ENCODE data around the gene AK8. TPM values are rescaled to one million over a fixed set of nuclear protein-coding genes. Genes with fewer than 3 reads are reported as not detected.

The AK8 gene
- total and polyA plus RNA-seq, 2 experiments from 2014 or later, result 0.70 to 0.83 TPM

DNA sequence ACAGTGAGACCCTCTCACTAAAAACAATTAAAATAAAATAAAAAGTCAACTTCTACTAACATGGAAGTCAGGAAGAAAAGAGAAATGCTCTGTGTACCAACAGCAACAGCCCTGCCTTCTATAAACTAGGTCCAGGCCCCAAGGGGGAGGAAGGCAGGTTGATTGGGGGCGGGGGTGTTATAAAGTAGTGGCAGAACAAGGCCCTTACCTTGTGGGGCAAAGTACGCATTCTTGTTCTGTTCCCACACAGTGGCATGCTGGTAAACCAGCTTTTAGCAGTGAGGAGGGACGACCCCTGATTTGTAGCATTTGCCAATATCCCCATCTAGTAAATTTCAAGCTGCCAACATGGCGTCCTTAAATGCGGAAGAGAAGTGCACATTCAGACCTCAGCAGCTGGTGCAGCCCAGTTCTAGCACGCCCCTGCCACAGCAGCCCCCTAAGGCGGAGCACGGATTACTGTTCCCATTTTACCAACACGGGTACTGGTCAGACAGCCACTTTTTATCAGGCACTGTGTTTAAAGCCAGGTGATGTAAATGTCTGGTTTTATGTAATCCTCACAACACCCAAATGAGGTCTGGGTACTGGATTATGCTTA lies 138.3 kb downstream of the AK8 start:
- H3K36me3 ChIP-seq, result no peaks in the 10 kb centered on the region
- H3K27ac ChIP-seq, result no peak overlapping the region
- no peak for DNase-seq (ENCODE audit: low read depth in 1 of 2, low spot score in 1 of 2)
- TF ChIP-seq, protein P1, sequence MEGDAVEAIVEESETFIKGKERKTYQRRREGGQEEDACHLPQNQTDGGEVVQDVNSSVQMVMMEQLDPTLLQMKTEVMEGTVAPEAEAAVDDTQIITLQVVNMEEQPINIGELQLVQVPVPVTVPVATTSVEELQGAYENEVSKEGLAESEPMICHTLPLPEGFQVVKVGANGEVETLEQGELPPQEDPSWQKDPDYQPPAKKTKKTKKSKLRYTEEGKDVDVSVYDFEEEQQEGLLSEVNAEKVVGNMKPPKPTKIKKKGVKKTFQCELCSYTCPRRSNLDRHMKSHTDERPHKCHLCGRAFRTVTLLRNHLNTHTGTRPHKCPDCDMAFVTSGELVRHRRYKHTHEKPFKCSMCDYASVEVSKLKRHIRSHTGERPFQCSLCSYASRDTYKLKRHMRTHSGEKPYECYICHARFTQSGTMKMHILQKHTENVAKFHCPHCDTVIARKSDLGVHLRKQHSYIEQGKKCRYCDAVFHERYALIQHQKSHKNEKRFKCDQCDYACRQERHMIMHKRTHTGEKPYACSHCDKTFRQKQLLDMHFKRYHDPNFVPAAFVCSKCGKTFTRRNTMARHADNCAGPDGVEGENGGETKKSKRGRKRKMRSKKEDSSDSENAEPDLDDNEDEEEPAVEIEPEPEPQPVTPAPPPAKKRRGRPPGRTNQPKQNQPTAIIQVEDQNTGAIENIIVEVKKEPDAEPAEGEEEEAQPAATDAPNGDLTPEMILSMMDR (IDR thresholded peaks at IDR 0.05; ENCODE audit: low read depth, low read length), result no peak
- no peaks in the 10 kb centered on the region for H3K9me3 ChIP-seq (ENCODE audit: low read depth)
- peaks cover 10% of the 10 kb centered on the region for H3K4me1 ChIP-seq (ENCODE audit: low read depth)
- H3K4me3 ChIP-seq, result no peak overlapping the region
- H3K27me3 ChIP-seq, result peaks cover 48% of the 10 kb centered on the region

DNA sequence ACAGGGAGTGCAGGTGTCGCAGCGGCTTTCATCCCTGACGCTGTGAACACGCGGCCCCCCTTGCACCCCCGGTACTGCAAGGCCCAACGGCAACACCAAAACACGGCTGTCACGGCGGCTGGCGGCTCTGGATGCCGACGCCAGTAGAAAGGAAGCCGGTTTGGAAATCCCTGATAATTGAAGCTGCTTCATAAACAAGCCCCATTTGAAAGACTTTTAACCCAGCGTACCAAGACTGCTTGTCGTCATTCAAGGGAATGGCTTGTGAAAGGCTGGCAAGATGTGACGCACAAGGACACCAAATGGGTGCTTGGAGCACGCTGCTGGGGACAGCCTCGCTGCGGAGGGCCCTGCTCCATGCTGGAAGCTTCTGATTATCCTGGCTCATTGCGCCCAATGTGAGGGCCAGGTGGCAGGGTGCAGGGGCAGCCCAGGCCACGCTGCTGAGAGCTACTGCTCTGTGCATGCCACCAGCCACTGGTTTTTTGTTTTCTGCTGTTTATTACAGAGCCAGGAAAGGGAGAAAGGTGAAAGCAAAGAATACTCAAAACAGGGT lies 144.7 kb downstream of the AK8 start:
- Histone ChIP-seq H3K36me3 (no peaks in the 10 kb centered on the region), H3K4me3 (no peak overlapping the region), H3K9me3 (ENCODE audit: low read depth) (no peaks in the 10 kb centered on the region), H3K27me3 (peaks cover 6% of the 10 kb centered on the region), H3K4me1 (ENCODE audit: low read depth) (no peaks in the 10 kb centered on the region), H3K27ac (no peak overlapping the region)
- no peak for DNase-seq (ENCODE audit: low read depth in 1 of 2, low spot score in 1 of 2)
- TF ChIP-seq, protein P1 (IDR thresholded peaks at IDR 0.05; ENCODE audit: low read depth, low read length), result no peak

DNA sequence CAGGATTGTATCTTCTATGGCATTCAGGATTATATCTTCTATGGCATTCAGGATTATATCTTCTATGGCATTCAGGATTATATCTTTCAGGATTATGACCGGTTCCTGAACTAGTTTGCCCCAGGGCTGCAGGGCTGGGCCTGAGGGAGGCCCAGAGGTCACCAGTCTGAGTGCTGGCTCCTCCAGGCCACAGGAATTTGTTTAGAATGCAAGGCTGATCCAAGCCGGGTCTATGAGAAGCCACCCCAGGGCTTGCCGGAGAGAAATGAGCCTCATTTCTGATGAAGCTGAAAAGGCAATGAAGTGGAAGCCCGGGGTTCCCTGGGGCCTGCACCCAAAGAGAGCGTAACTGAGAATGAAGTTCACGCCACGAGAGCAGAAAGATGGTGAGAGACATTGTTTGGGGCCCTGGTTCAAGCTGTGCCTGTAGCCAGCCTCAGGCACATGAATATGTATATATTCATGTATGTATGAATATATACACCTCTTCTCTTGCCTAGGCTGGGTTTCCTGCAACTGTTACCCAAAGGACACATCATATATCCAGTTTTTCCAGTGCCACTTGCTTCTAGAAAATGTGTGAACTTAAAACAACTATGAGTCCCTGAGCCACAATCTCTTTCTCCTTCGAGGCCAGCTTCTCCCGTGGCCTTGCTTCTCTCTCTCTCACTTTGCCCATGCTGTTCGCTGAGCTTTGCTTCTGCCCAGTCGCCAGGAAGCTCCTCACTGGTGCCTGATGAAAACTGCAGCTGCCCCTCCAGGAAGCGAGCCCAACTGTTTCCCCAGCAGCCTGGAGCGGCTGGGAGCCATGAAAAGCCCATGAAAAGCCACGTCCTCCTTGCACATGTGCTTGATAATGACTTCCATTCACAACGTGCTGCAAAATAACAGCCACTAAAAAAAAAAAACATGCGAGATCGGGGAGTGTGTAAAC lies 145.5 kb downstream of the AK8 start:
- Histone ChIP-seq H3K36me3 (no peaks in the 10 kb centered on the region), H3K9me3 (ENCODE audit: low read depth) (no peaks in the 10 kb centered on the region), H3K27ac (no peak overlapping the region), H3K4me3 (no peak overlapping the region), H3K27me3 (peaks cover 7% of the 10 kb centered on the region), H3K4me1 (ENCODE audit: low read depth) (no peaks in the 10 kb centered on the region)
- TF ChIP-seq, protein P1 (IDR thresholded peaks at IDR 0.05; ENCODE audit: low read depth, low read length), result no peak
- DNase-seq (ENCODE audit: low read depth in 1 of 2, low spot score in 1 of 2), result no peak

DNA sequence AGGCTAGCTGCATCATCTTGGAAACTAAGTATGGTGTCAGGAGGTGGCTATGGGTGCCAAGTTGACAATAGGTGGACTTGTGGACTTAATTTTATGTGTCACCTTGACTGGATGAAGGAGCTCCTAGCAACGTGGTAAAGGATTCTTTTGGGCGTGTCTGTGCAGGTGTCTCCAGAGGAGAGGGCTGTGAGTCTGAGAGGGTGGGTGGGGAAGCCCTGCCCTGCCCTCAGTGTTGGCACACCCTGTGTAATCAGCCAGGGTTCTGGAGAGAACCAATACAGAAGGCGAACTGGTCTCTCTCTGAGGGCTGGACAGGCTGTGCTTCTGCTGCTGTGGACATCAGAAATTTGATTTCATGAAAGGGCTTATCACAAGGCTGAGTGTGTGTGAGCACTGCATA lies 146.9 kb downstream of the AK8 start:
- Histone ChIP-seq H3K4me3 (no peak overlapping the region), H3K4me1 (ENCODE audit: low read depth) (no peaks in the 10 kb centered on the region), H3K27ac (no peak overlapping the region), H3K27me3 (peaks cover 3% of the 10 kb centered on the region), H3K36me3 (no peaks in the 10 kb centered on the region), H3K9me3 (ENCODE audit: low read depth) (no peaks in the 10 kb centered on the region)
- DNase-seq (ENCODE audit: low read depth in 1 of 2, low spot score in 1 of 2), result no peak
- TF ChIP-seq, protein P1 (IDR thresholded peaks at IDR 0.05; ENCODE audit: low read depth, low read length), result no peak

DNA sequence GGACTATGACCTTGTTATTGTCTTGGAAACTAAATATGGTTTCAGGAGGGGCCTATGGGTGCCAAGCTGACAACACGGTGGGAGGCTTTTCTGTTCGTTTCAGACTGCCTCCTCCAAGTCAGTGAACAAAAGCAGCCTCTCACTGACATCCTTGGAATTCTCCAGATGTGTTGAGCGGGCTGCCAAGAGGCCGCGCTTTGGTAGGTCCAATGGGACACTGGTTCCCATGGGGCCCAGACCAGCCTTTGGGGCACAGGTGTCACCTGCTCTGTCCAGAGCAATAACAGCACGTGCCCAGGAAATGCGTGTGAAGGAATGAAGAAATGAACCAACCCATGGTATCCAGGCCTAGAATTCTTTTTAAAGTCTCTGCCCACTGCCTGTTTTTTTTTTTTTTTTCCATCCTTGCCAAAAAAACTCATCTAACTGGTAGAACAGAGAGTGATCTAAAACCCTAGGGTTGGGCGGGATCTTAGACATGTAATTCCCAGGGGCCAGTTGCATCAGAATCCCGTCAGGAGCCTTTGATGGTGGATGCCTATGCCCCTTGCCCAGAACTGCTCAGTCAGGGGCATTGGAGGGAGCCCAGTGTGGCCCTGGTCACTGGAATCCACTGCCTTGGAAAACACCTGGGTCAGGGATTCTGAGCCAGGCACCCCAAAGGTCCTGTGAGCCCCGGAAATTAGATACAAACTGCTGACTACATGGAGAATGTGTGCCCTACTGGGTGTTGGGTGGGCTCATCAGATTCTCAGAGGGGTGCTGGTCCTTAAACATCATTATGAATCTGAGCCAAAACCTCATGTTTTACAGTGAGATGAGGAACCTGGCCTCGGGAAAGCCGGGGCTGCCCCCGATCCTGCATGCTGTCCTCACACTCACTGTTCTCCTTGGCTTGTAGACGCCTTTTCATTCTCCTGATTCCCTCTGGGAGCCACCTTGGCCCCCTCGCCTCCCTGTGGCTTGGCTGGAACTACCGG lies 147.7 kb downstream of the AK8 start:
- no peaks in the 10 kb centered on the region for H3K9me3 ChIP-seq (ENCODE audit: low read depth)
- H3K4me3 ChIP-seq, result no peak overlapping the region
- TF ChIP-seq, protein P1 (IDR thresholded peaks at IDR 0.05; ENCODE audit: low read depth, low read length), result no peak
- H3K27me3 ChIP-seq, result peaks cover 3% of the 10 kb centered on the region
- no peak for DNase-seq (ENCODE audit: low read depth in 1 of 2, low spot score in 1 of 2)
- H3K36me3 ChIP-seq, result no peaks in the 10 kb centered on the region
- no peaks in the 10 kb centered on the region for H3K4me1 ChIP-seq (ENCODE audit: low read depth)
- H3K27ac ChIP-seq, result no peak overlapping the region
